Mammary epithelial cell (primary cell): Measurements from ENCODE around the gene SLC22A14.
"Not testable (repeated sequence)": the region's sequence is repeated elsewhere in the genome, so short reads cannot be mapped to it uniquely, and the experiment has no call there.

ENCODE experiments used
- EZH2 ChIP-seq: IDR thresholded peaks from 2 replicates; pipeline ENCODE4 v1.6.1; 2012; ENCODE audit warnings: low read length, inconsistent platforms, borderline replicate concordance
- TF ChIP-seq, protein P1 (sequence below), 2 donors: IDR thresholded peaks in 1 of 2; conservative IDR thresholded peaks in 1 of 2; 2 replicates each; pipeline ENCODE4 v1.5.1; 2011 to 2012; ENCODE audit warnings: inconsistent platforms in 2 of 2, low read length in 2 of 2, mild to moderate bottlenecking in 2 of 2, control low read depth in 1 of 2, low read depth in 1 of 2; ENCODE audit not compliant: insufficient read depth in 1 of 2; ENCODE audit errors: extremely low read depth in 1 of 2

- TF ChIP-seq, protein P1, sequence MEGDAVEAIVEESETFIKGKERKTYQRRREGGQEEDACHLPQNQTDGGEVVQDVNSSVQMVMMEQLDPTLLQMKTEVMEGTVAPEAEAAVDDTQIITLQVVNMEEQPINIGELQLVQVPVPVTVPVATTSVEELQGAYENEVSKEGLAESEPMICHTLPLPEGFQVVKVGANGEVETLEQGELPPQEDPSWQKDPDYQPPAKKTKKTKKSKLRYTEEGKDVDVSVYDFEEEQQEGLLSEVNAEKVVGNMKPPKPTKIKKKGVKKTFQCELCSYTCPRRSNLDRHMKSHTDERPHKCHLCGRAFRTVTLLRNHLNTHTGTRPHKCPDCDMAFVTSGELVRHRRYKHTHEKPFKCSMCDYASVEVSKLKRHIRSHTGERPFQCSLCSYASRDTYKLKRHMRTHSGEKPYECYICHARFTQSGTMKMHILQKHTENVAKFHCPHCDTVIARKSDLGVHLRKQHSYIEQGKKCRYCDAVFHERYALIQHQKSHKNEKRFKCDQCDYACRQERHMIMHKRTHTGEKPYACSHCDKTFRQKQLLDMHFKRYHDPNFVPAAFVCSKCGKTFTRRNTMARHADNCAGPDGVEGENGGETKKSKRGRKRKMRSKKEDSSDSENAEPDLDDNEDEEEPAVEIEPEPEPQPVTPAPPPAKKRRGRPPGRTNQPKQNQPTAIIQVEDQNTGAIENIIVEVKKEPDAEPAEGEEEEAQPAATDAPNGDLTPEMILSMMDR (conservative IDR thresholded peaks at IDR 0.05 in 1 of 2, IDR thresholded peaks at IDR 0.05 in 1 of 2; ENCODE audit: extremely low read depth in 1 of 2, insufficient read depth in 1 of 2, low read depth in 1 of 2, low read length in 2 of 2) = not testable (repeated sequence)
- not testable (repeated sequence) for TF ChIP-seq EZH2
Observed at GRCh38 chr3:38242812-38243211, 39.3 kb upstream of the SLC22A14 start.
